Measurements from ENCODE around the gene PPIL3.
A peak's percentile ranks its signal among the peaks of the same experiment; 100 is the strongest.
"Not testable (repeated sequence)": the region's sequence is repeated elsewhere in the genome, so short reads cannot be mapped to it uniquely, and the experiment has no call there.

Gene PPIL3

DNA sequence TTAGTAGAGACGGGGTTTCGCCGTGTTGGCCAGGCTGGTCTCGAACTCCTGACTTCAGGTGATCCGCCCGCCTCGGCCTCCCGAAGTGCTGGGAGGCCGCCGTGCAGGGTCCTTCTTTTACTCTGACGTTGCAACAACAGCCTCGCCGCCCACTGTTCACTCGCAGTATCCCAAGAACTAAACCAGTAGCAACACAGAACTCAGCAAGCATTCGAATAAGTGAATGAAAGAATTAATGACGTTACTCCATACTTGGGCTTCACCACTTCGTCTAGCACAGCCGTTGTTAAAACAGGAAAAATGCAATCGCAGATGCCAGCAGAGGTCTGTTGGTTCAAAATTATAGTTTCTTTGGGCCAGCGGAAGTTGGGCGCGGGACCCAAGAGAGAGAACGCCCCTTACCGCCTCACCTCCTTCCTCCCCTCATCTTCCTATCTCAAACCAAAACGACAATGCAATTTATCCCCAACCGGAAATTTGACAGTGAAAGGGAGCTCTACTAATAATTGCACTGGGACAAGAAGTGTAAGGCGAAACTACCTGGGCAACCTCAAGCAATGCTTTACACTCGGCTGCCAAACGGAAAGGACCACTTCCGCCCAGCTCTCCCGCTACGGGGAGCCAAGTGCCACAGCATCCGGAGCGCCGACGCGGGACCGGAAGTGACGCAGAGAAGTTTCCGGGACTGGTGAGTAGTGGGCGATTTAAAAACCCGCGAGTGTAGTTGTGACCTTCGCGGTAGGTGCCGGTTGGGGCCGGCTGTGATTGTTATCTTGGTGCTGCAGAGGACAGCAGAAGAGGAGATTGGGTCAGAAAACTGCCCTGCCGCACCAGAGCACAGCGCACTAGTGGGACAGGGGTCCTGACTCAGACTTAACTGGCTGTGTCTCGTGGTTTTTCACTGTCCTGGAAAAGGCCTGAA lies at the start of gene PPIL3, which contains the start of gene NIF3L1:
Gene PPIL3 (minus strand): TSS at position 374 of the 922 bp plus-strand sequence. CDS start 1,462 bp downstream, outside the sequence.
Gene NIF3L1 (plus strand): TSS at position 668 of the 922 bp plus-strand sequence. CDS start 2,573 bp downstream, outside the sequence.
- H3K27ac Mint-ChIP-seq = peak within 1 kb of the TSS; percentile 99
- H3K4me1 Mint-ChIP-seq = peaks cover 48% of the 10 kb centered on the region
- ATAC-seq (peak; percentile 92), DNase-seq (ENCODE audit: low spot score in 2 of 2) (peak; percentile 87 to 97)
- H3K4me3 Mint-ChIP-seq = peak within 1 kb of the TSS; percentile 94
- no peaks in the 10 kb centered on the region for H3K9me3 Mint-ChIP-seq
- peaks cover 75% of the 10 kb centered on the region for H3K36me3 Mint-ChIP-seq

DNA sequence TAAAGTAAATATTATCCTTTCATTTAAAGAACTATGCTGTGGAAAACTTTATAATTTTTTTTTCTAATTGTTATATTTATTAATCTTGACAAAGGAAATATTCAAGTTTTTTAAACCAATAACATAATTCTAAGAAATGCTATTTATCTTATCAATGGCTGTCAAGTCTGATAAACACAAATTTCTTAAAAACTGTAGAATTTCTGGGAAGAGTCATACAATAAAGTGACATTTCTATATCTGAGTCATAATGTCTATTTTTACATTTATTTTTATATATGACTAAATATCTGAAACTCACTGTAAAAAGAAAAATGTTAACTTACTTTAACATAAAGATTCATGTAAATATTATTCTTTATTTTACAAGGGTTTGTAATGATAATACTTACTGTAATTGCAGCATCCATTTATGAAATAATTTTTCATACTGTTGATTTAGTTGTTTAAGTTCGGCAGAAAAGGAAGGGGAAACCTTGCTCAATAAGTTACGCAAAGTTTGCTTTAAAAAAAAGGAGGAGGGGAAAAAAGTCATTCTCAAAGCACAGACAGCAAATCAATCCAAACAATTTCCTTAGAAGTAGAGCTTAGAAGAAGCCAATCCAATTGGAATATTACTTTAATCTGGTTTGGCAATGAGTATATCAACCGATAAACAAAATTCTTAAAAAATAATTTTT lies 42.2 kb upstream of the PPIL3 start:
- H3K4me1 Mint-ChIP-seq = peaks cover 14% of the 10 kb centered on the region
- H3K27ac Mint-ChIP-seq = no peak overlapping the region
- no peak overlapping the region for H3K4me3 Mint-ChIP-seq
- peaks cover 100% of the 10 kb centered on the region for H3K36me3 Mint-ChIP-seq
- no peaks in the 10 kb centered on the region for H3K9me3 Mint-ChIP-seq
- DNase-seq (ENCODE audit: low spot score in 2 of 2) = no peak
- no peak for ATAC-seq

DNA sequence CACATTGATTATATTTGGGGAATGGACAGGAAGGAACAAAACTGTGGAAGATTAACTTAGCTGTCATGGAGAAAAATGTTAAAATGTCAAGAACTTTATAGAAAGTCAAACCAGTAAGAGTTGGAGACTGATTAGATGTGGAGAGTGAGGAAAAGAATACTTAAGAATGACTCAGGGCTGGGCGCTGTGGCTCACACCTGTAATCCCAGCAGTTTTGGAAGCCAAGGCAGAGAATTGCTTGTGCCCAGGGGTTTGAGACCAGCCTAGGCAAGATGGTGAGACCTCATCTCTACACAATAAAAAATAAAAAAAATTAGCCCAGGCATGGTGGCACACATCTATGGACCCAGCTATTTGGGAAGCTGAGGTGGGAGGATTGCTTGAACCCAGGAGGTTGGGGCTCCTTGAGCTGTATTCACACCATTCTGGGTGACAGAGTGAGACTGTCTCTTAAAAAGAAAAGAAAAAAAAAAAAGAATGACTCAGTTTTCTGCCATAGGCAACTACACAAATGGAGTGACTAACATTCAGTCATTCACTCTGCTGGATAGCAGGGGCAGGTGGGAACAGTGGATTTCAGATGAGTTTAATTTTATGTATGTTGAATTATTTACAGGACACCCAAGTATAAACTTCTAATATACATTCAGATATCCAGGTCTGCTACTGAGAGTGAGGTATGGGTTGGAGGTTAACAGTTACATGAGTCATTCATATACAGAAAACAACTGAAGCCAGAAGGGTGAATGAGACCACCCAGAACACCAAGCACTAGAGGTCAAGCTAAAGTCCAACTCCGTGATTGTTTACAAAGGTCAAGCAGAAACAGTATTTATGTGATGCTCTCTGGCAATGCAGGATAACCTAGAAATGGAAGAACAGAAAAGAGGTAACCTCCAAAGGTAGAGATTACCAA lies 40.7 kb upstream of the PPIL3 start:
- Mint-ChIP-seq H3K4me3 (no peak overlapping the region), H3K36me3 (peaks cover 100% of the 10 kb centered on the region), H3K27ac (peak overlapping the region; percentile 73), H3K4me1 (peaks cover 14% of the 10 kb centered on the region), H3K9me3 (no peaks in the 10 kb centered on the region)
- ATAC-seq = peak; percentile 94
- DNase-seq (ENCODE audit: low spot score in 2 of 2) = no peak

DNA sequence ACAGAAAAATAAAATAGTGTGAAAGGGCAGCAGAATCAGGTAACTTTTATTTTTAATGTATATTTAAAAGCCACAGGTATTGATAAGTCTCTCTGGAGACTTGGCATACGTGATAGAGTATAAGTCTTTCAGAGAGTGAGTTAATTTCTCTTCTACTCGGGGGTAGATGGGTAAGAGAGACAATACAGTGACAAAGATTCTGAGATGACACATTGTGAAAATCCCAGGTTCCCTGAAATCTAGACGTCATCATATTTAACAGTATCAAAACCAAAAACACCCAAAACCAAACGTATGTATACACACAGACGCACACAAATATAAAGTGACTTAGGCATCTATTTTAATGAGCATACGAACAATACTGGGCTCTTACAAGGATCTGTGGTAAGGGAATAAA lies 33.6 kb upstream of the PPIL3 start:
- Mint-ChIP-seq H3K36me3 (peaks cover 87% of the 10 kb centered on the region), H3K9me3 (no peaks in the 10 kb centered on the region), H3K4me1 (peaks cover 14% of the 10 kb centered on the region), H3K27ac (peak overlapping the region; percentile 33), H3K4me3 (peak overlapping the region; percentile 14)
- DNase-seq (ENCODE audit: low spot score in 2 of 2) = no peak
- ATAC-seq = peak; percentile 99

DNA sequence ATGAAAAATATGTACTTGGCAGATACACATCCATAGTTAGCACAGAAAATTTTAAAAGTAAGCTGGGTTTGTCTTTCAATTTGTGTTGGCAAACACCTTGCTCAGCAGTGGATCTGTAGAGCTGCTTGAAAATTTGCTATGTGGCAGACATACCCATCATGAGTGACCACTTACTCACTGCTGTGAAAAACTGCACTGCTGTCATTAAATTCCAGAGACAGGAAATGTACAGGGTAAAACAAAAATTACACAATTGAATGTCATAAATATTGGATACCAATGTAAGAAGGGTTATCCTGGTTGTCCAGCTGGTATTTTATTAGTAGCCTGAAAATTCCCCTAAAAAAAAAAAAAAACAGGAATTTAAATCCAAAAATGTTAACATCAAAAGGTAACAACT lies 24.8 kb upstream of the PPIL3 start:
- no peak for ATAC-seq
- Mint-ChIP-seq H3K4me1 (no peaks in the 10 kb centered on the region), H3K9me3 (no peaks in the 10 kb centered on the region), H3K27ac (peak overlapping the region; percentile 26), H3K4me3 (no peak overlapping the region), H3K36me3 (peaks cover 100% of the 10 kb centered on the region)
- DNase-seq (ENCODE audit: low spot score in 2 of 2) = no peak

DNA sequence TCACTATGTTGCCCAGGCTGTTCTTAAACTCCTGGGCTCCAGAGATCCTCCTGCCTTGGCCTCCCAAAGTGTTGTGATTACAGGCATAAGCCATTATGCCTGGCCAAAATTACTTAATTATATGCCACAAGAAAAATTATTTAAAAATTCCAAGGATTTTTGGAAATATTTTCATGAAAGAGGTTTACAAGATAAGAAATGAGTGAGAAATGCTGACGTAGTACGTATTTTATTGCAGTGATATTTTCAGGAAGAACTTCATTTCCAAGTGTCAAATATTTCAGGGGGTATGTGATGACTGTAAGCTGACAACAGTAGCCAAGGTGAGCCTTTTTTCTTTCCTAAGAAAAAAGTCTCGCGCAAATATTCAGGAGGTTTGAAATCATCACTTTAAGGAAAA lies 21.1 kb upstream of the PPIL3 start:
- no peak for DNase-seq (ENCODE audit: low spot score in 2 of 2)
- Mint-ChIP-seq H3K4me1 (no peaks in the 10 kb centered on the region), H3K36me3 (peaks cover 96% of the 10 kb centered on the region), H3K9me3 (no peaks in the 10 kb centered on the region), H3K27ac (peak overlapping the region; percentile 23), H3K4me3 (no peak overlapping the region)
- ATAC-seq = no peak

DNA sequence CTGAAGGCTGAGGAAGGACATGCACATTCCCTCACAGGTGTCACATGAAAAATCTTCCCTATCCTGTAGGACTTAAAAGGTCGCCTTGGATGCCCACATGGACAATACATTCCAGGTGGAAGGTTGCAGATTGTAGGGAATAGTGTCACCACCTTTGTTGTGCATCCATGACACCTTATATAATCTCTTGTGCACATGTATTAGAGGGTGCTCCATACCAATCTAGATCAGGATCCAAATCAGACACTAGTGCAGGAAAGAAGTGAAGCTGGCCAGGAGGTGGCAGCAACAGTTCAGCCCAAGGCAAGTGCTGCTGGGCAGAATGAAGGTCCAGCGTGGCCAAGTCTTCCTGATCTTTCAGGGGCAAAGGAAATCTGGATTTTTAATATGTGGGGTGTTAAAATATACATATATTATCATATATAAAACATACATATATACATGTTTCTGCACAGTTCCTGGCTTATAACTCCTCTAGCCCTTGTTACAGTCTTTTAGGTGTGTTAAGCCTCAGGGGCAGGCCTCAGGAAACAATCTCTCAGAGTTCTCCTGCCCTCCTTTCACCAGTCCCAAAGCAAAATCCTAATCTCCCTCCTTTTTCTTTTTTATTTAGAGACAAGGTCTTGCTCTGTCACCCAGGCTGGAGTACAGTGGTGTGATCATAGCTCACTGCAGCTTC lies 16.9 kb upstream of the PPIL3 start:
- Mint-ChIP-seq H3K27ac (peak overlapping the region; percentile 78), H3K36me3 (peaks cover 87% of the 10 kb centered on the region), H3K4me3 (no peak overlapping the region), H3K9me3 (no peaks in the 10 kb centered on the region), H3K4me1 (peaks cover 8% of the 10 kb centered on the region)
- ATAC-seq = peak; percentile 65
- DNase-seq (ENCODE audit: low spot score in 2 of 2) = peak; percentile 21 to 66

DNA sequence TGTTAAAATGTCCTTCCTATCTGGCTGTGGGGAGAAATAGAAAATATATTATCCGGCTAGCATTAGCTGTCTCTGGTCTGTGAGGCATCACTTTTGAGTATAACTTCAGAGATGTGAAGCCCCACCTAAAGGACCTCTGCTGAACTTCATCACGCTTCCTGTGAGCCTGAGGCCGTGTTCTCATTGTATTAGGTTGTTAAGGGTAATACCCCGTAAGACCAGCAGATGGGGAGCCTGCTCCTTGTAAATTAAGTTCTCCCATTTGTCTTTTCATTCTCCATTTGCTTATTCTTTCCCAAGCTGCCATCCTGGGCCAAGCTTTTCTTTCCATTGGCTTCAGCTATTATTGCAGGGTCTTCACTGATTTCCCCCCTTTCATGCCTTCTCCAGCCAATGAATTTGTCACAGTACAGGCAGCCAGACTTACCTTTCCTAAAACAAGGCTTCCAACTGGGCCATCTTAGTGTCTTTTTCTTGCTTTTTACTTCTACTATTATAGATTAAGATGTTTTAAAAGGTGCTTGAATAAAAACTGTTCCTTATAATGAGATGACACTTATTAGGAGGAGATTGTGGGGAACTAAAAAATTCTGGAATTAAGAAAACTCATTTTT lies 12.7 kb upstream of the PPIL3 start:
- H3K36me3 Mint-ChIP-seq = peaks cover 83% of the 10 kb centered on the region
- H3K27ac Mint-ChIP-seq = peak overlapping the region; percentile 9
- peak; percentile 100 for ATAC-seq
- no peak overlapping the region for H3K4me3 Mint-ChIP-seq
- no peaks in the 10 kb centered on the region for H3K9me3 Mint-ChIP-seq
- peaks cover 17% of the 10 kb centered on the region for H3K4me1 Mint-ChIP-seq
- DNase-seq (ENCODE audit: low spot score in 2 of 2) = peak; percentile 46 to 78

DNA sequence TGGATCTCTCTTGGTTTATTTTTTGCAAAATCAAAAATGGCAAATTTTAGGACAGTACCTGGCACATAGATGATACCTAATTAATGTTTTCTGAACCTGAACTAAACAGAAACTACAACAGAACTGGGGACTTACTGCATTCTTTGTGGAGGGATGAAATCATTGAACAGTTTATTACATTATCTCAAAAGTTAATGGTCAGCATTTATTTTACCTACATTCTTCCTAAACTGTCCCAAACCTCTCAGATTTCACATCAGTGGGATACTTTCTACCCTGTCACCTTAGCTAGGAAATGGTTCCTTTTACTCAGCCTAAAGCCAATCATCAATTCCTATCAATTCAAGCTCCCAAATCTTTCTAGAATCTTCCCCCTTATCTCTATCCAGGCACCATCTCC lies 10.6 kb upstream of the PPIL3 start:
- no peak overlapping the region for H3K4me3 Mint-ChIP-seq
- peaks cover 87% of the 10 kb centered on the region for H3K36me3 Mint-ChIP-seq
- ATAC-seq (no peak), DNase-seq (ENCODE audit: low spot score in 2 of 2) (no peak)
- peaks cover 22% of the 10 kb centered on the region for H3K4me1 Mint-ChIP-seq
- no peaks in the 10 kb centered on the region for H3K9me3 Mint-ChIP-seq
- H3K27ac Mint-ChIP-seq = peak overlapping the region; percentile 52

DNA sequence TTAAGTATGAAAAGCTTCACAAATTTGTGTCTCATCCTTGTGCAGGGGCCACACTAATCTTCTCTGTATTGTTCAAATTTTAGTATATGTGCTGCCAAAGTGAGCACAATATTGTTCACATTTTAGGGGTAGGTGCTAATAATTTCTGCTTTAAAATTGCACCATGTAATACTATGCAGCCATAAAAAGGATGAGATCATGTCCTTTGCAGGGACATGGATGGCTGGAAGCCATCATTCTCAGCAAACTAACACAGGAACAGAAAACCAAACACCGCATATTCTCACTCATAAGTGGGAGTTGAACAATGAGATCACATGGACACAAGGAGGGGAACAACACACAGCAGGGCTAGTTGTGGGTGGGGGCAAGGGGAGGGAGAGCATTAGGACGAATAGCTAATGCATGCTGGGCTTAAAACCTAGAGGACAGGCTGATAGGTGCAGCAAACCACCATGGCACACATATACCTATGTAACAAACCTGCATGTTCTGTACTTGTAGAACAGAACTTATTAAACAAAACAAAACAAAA lies 7.1 kb downstream of the PPIL3 start:
- not testable (repeated sequence) for DNase-seq (ENCODE audit: low spot score in 2 of 2); H3K4me1 Mint-ChIP-seq; H3K27ac Mint-ChIP-seq; ATAC-seq; H3K9me3 Mint-ChIP-seq; H3K4me3 Mint-ChIP-seq
- H3K36me3 Mint-ChIP-seq = peaks cover 97% of the 10 kb centered on the region

DNA sequence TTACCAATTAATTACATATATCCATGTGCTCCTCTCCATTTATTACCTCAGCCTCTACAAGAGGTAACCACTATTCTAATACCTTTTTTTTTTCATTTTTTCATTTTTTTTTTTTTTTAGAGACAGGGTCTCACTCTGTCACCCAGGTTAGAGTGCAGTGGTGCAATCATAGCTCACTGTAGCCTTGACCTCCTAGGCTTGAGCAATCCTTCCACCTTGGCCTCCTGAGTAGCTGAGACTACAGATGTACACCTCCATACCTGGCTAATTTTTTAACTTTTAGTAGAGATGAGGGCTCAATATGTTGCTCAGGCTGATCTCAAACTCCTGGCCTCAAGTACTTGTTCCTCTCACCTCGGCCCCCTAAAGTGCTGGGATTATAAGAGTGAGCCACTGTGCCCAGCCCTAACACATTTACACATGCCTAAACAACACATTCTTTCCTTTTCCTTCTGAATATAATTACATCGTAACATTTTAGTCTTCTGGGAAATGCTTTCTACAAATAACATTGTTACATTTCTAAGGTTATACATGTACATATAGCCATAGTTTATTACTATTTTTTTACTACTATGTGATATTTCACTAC lies 10.5 kb downstream of the PPIL3 start:
- peaks cover 97% of the 10 kb centered on the region for H3K36me3 Mint-ChIP-seq
- no peaks in the 10 kb centered on the region for H3K4me1 Mint-ChIP-seq
- H3K4me3 Mint-ChIP-seq = no peak overlapping the region
- no peaks in the 10 kb centered on the region for H3K9me3 Mint-ChIP-seq
- DNase-seq (ENCODE audit: low spot score in 2 of 2) = no peak
- no peak for ATAC-seq
- no peak overlapping the region for H3K27ac Mint-ChIP-seq

DNA sequence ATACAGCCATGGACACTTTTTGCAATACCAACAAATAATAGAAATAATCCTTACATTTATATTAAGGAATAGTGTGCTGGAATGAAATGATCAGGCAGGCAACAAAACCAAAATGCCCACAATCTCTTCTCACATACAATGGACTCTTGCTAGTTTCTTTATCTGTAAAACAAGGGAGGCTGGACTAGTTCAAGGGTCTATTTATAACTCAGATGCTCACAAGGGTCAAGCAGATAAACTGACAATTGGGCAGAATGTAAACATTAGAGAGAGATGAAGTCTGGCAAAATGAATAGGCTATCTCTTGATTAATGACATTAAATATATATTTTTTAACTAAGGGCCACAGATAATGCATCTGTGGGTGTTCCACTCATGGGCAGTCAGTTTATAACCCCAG lies 11.4 kb downstream of the PPIL3 start:
- no peak for DNase-seq (ENCODE audit: low spot score in 2 of 2)
- H3K4me1 Mint-ChIP-seq = no peaks in the 10 kb centered on the region

DNA sequence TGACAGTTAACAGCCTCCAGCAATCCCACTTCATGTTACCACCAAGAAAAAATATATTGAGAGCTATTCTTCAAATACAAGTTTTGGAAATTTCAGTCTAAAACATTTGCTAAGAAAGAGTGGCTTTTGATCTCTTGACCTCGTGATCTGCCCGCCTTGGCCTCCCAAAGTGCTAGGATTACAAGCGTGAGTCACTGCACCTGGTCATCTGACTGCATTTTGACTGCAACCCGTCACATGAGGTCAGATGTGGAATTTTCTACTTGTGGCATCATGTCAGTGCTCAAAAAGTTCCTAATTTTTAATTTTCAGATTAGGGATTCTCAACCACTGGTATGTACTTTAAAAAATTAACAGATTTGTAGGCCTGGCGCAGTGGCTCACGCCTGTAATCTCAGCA lies 15.3 kb downstream of the PPIL3 start:
- ATAC-seq = no peak
- Mint-ChIP-seq H3K9me3 (no peaks in the 10 kb centered on the region), H3K4me3 (no peak overlapping the region), H3K36me3 (peaks cover 93% of the 10 kb centered on the region), H3K4me1 (peaks cover 4% of the 10 kb centered on the region), H3K27ac (no peak overlapping the region)
- DNase-seq (ENCODE audit: low spot score in 2 of 2) = no peak

More for the DNA sequence above, 11.4 kb downstream of the PPIL3 start:
- no peak overlapping the region for H3K4me3 Mint-ChIP-seq
- ATAC-seq = no peak
- H3K27ac Mint-ChIP-seq = no peak overlapping the region
- peaks cover 97% of the 10 kb centered on the region for H3K36me3 Mint-ChIP-seq
- no peaks in the 10 kb centered on the region for H3K9me3 Mint-ChIP-seq

Data from stimulated activated effector memory CD8-positive, alpha-beta T cell treated with anti-CD3 and anti-CD28 coated beads, Interleukin-12 subunit alpha, Interleukin-12 subunit beta, amount 100 ng/mL, for 72 hours (primary cell).